ENCODE data around the gene DUSP1.

Gene DUSP1

GRCh38 chr5:172795318-172795977 lies 24.5 kb upstream of the DUSP1 start:
- H3K9me3 Mint-ChIP-seq, result no peaks in the 10 kb centered on the region
- peak; percentile 46 for DNase-seq
- H3K4me3 Mint-ChIP-seq, result no peak overlapping the region
- no peaks in the 10 kb centered on the region for H3K36me3 Mint-ChIP-seq (ENCODE audit: low read depth)
- TF ChIP-seq CTCF (IDR thresholded peaks at IDR 0.05), result no peak
- H3K27ac Mint-ChIP-seq, result no peak overlapping the region
- H3K4me1 Mint-ChIP-seq, result peaks cover 41% of the 10 kb centered on the region
- peaks cover 21% of the 10 kb centered on the region for H3K27me3 Mint-ChIP-seq (ENCODE audit: low read depth, poor library complexity)

GRCh38 chr5:172793577-172794488 lies 22.8 kb upstream of the DUSP1 start:
- peaks cover 43% of the 10 kb centered on the region for H3K4me1 Mint-ChIP-seq

GRCh38 chr5:172792701-172793570 lies 21.9 kb upstream of the DUSP1 start:
- H3K27ac Mint-ChIP-seq, result no peak overlapping the region
- H3K9me3 Mint-ChIP-seq, result no peaks in the 10 kb centered on the region
- no peak overlapping the region for H3K4me3 Mint-ChIP-seq
- H3K36me3 Mint-ChIP-seq (ENCODE audit: low read depth), result no peaks in the 10 kb centered on the region
- no peak for TF ChIP-seq CTCF (IDR thresholded peaks at IDR 0.05)
- peaks cover 46% of the 10 kb centered on the region for H3K4me1 Mint-ChIP-seq
- DNase-seq, result no peak
- H3K27me3 Mint-ChIP-seq (ENCODE audit: low read depth, poor library complexity), result peaks cover 11% of the 10 kb centered on the region

More at GRCh38 chr5:172793577-172794488, 22.8 kb upstream of the DUSP1 start:
- peaks cover 14% of the 10 kb centered on the region for H3K27me3 Mint-ChIP-seq (ENCODE audit: low read depth, poor library complexity)
- no peaks in the 10 kb centered on the region for H3K36me3 Mint-ChIP-seq (ENCODE audit: low read depth)
- no peak for TF ChIP-seq CTCF (IDR thresholded peaks at IDR 0.05)
- no peak overlapping the region for H3K27ac Mint-ChIP-seq
- H3K4me3 Mint-ChIP-seq, result no peak overlapping the region
- no peak for DNase-seq
- no peaks in the 10 kb centered on the region for H3K9me3 Mint-ChIP-seq

DNA sequence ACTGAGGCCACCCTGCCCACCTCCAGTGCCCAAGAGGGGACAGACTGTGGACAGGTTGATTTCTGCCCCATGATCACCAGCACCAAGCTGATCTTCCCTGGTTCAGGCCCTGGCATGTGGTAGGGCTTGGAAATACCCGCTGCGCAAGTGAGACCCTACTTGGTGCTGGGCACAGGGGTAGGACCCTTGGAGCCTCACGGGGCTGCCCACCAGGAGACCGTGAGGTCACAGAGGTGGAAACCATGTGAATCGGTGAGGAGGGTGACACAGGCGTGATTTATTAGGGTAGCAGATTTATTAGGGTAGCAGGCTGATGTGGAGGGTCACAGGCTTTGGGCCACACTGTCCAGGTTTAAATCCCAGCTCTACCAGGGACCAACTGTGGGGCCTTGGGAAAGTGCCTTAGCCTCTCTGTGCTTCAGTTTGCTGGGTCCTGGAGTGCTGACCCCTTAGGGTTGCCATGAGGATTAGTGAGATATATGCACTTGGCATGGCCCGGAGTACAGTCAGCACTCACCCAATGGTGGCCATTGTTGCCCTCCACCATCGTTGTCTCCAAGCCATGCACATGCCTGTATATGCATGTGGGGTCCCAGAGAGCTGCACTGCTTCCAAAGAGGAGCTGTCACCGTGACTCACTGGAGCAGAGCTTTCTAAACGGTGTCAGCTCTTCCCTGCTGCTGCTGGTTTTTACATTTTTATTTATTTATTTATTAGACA lies 20.9 kb upstream of the DUSP1 start:
- Mint-ChIP-seq H3K36me3 (ENCODE audit: low read depth) (no peaks in the 10 kb centered on the region), H3K9me3 (no peaks in the 10 kb centered on the region), H3K27me3 (ENCODE audit: low read depth, poor library complexity) (peaks cover 3% of the 10 kb centered on the region), H3K4me3 (no peak overlapping the region), H3K4me1 (peaks cover 49% of the 10 kb centered on the region), H3K27ac (no peak overlapping the region)
- no peak for TF ChIP-seq CTCF (IDR thresholded peaks at IDR 0.05)
- no peak for DNase-seq

DNA sequence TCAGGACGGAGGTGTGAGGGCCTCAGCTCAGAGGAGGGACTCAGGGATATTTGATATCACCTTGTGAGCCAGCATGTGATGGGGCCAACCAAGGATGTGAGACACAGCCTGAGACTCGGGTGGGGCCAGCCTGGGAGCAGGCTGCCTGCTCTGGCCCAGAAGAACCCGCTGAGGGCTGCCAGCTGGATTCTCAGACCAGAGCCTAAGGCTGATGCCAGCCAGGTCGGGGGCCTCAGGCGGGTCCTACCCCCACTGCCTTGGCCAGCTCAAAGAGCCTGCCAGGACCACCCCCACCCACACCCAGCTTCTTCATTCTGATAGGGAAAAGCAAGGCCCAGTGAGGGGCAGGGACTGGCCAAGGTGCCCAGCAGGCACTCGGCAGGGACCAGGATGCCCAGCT lies 20.3 kb upstream of the DUSP1 start:
- Mint-ChIP-seq H3K27me3 (ENCODE audit: low read depth, poor library complexity) (peaks cover 3% of the 10 kb centered on the region), H3K4me3 (no peak overlapping the region), H3K9me3 (no peaks in the 10 kb centered on the region), H3K36me3 (ENCODE audit: low read depth) (no peaks in the 10 kb centered on the region), H3K4me1 (peaks cover 44% of the 10 kb centered on the region), H3K27ac (peak overlapping the region; percentile 32)
- no peak for TF ChIP-seq CTCF (IDR thresholded peaks at IDR 0.05)
- no peak for DNase-seq
